Panc1 (cell line): ENCODE measurements around the gene UBASH3B. TPM values are rescaled to one million over a fixed set of nuclear protein-coding genes. Genes with fewer than 3 reads are reported as not detected.

ENCODE experiments used
- ATAC-seq: fragments of 200-7000 bp; cut with Tn5 transposase; 2 replicates; pipeline ENCODE4 v1.9.1; 2020; ENCODE audit warnings: mild to moderate bottlenecking, moderate library complexity
- BruUV-seq: library from RNA; stranded (reverse); fragments of 400-500 nt; replicated peaks from 2 replicates; lab custom pipeline; 2021; lab: Mats Ljungman, UMichigan
- CTCF ChIA-PET: fragments of 300-600 bp; sonication (Branson Sonifier 250); formaldehyde crosslinking; loops from one replicate; lab custom pipeline; 2022; ENCODE audit warnings: antibody characterized with exemption; lab: Charles Lee
- POLR2A ChIA-PET: fragments of 300-600 bp; sonication (Branson Sonifier 250); formaldehyde crosslinking; loops from one replicate; lab custom pipeline; 2022; ENCODE audit warnings: antibody characterized with exemption; lab: Charles Lee
- DNase-seq: peaks from one replicate; pipeline ENCODE4 v3.0.0-alpha.2; 2010; ENCODE audit warnings: low read depth, low spot score
- H3K27ac ChIP-seq: 2 replicates; pipeline ENCODE4 v1.5.1; 2011; ENCODE audit warnings: mild to moderate bottlenecking, low read length, inconsistent platforms
- H3K27me3 ChIP-seq: fragments of 200-500 bp; sonication (Bioruptor generic); 2 replicates; pipeline ENCODE4 v1.6.0; 2014; ENCODE audit warnings: low read length, inconsistent platforms; ENCODE audit not compliant: control insufficient read depth, insufficient read depth
- H3K36me3 ChIP-seq: fragments of 200-500 bp; sonication (Bioruptor generic); 2 replicates; pipeline ENCODE4 v1.5.1; 2014; ENCODE audit warnings: inconsistent platforms, mild to moderate bottlenecking, low read length, moderate library complexity; ENCODE audit not compliant: control insufficient read depth, insufficient read depth
- H3K4me1 ChIP-seq: 2 replicates; pipeline ENCODE4 v1.5.1; 2011; ENCODE audit warnings: inconsistent platforms, mild to moderate bottlenecking, low read length, moderate library complexity; ENCODE audit not compliant: control insufficient read depth, insufficient read depth
- H3K4me3 ChIP-seq, 2 experiments: 2 replicates each; pipeline ENCODE4 v1.5.1; 2011 to 2012; ENCODE audit warnings: low read depth in 2 of 2, low read length in 2 of 2, mild to moderate bottlenecking in 2 of 2, inconsistent platforms in 1 of 2, moderate library complexity in 1 of 2
- H3K9me3 ChIP-seq: fragments of 200-500 bp; sonication (Bioruptor generic); 2 replicates; pipeline ENCODE4 v1.5.1; 2014; ENCODE audit warnings: low read depth, mild to moderate bottlenecking, inconsistent platforms, low read length, moderate library complexity; ENCODE audit not compliant: control insufficient read depth, insufficient read depth
- CTCF ChIP-seq: fragments of 450-650 bp; IDR thresholded peaks from 2 replicates; pipeline ENCODE4 v1.5.1; 2017; ENCODE audit warnings: mild to moderate bottlenecking
- POLR2AphosphoS5 ChIP-seq: IDR thresholded peaks from 2 replicates; pipeline ENCODE4 v1.6.1; 2012; ENCODE audit warnings: mild to moderate bottlenecking, low read depth, low read length, moderate library complexity
- REST ChIP-seq, 2 experiments: IDR thresholded peaks; 2 replicates each; pipeline ENCODE4 v1.6.1; 2011 to 2012; ENCODE audit warnings: low read depth in 2 of 2, control low read depth in 1 of 2, low read length in 1 of 2, mild to moderate bottlenecking in 1 of 2, moderate library complexity in 1 of 2; ENCODE audit not compliant: insufficient read depth in 1 of 2
- SIN3A ChIP-seq: IDR thresholded peaks from 2 replicates; pipeline ENCODE4 v1.6.1; 2012; ENCODE audit warnings: low read depth, mild to moderate bottlenecking, low read length, moderate library complexity, borderline replicate concordance; ENCODE audit not compliant: insufficient read depth
- TCF7L2 ChIP-seq: IDR thresholded peaks from 2 replicates; pipeline ENCODE4 v1.6.1; 2011; ENCODE audit warnings: mild to moderate bottlenecking, low read depth, low read length, inconsistent platforms
- in situ Hi-C: cut with HindIII; loops from 2 replicates; pipeline ENCODE4 v1.10.0; 2016; ENCODE audit warnings: low sequenced_read_pairs, low pct_unique_long_range_greater_than_20kb
- intact Hi-C: fragments of 100-400 bp; cut with micrococcal nuclease; formaldehyde crosslinking; loops from one replicate; pipeline ENCODE4 v1.10.0; 2022; ENCODE audit not compliant: unreplicated experiment
- total RNA-seq: library from RNA; stranded (reverse); gene quantifications from one replicate; pipeline ENCODE4 v1.2.1, GENCODE V29; 2021; ENCODE audit not compliant: unreplicated experiment

UBASH3B gene
- total RNA-seq, 1 experiment from 2014 or later: 55.1 TPM

- CTCF ChIA-PET: no interaction called here
Measured at GRCh38 chr11:122847466-122847865, 191.9 kb downstream of the UBASH3B start.

GRCh38 chr11:122848186-122848585, 192.7 kb downstream of the UBASH3B start:
- intact Hi-C loops (no loop called here), in situ Hi-C loops (no loop called here)
- Histone ChIP-seq H3K4me3 (no peak overlapping the region), H3K4me1 (0 out of 2 replicates have a peak, but pooled peaks cover 4% of the 10 kb centered on the region), H3K9me3 (no peaks in the 10 kb centered on the region), H3K36me3 (no peaks in the 10 kb centered on the region), H3K27me3 (no peaks in the 10 kb centered on the region), H3K27ac (no peak overlapping the region)
- TF ChIP-seq CTCF: no peak
- TF ChIP-seq POLR2AphosphoS5: no peak
- TF ChIP-seq REST (IDR thresholded peaks at IDR 0.05; ENCODE audit: insufficient read depth in 1 of 2, low read depth in 2 of 2, low read length in 1 of 2): no peak
- TF ChIP-seq SIN3A: no peak
- TF ChIP-seq TCF7L2: no peak
- DNase-seq (no peak), ATAC-seq (no peak)
- ChIA-PET CTCF (no interaction called here), POLR2A (no interaction called here)
- no TSS peak for BruUV-seq

More at GRCh38 chr11:122847466-122847865, 191.9 kb downstream of the UBASH3B start:
- H3K36me3 ChIP-seq: no peaks in the 10 kb centered on the region
- no peak overlapping the region for H3K4me3 ChIP-seq
- H3K27me3 ChIP-seq: no peaks in the 10 kb centered on the region
- in situ Hi-C loops: no loop called here
- H3K27ac ChIP-seq: no peak overlapping the region
- intact Hi-C loops: no loop called here
- no peaks in the 10 kb centered on the region for H3K9me3 ChIP-seq
- POLR2A ChIA-PET: no interaction called here
- no TSS peak for BruUV-seq
- H3K4me1 ChIP-seq: 0 out of 2 replicates have a peak, but pooled peaks cover 4% of the 10 kb centered on the region
- ATAC-seq (no peak), DNase-seq (no peak)
- TF ChIP-seq POLR2AphosphoS5: no peak
- TF ChIP-seq TCF7L2: no peak
- TF ChIP-seq SIN3A: no peak
- no peak for TF ChIP-seq REST (IDR thresholded peaks at IDR 0.05; ENCODE audit: insufficient read depth in 1 of 2, low read depth in 2 of 2, low read length in 1 of 2)
- TF ChIP-seq CTCF: no peak
